Panc1 (cell line): ENCODE results near the gene NFIB.

Source experiments
- POLR2AphosphoS5 ChIP-seq: IDR thresholded peaks from 2 replicates; pipeline ENCODE4 v1.6.1; 2012; ENCODE audit warnings: mild to moderate bottlenecking, low read depth, low read length, moderate library complexity
- TCF7L2 ChIP-seq: IDR thresholded peaks from 2 replicates; pipeline ENCODE4 v1.6.1; 2011; ENCODE audit warnings: mild to moderate bottlenecking, low read depth, low read length, inconsistent platforms
- TF ChIP-seq, protein P1 (sequence below), 2 experiments: IDR thresholded peaks; 2 replicates each; pipeline ENCODE4 v1.6.1; 2011 to 2012; ENCODE audit warnings: low read depth in 2 of 2, control low read depth in 1 of 2, low read length in 1 of 2, mild to moderate bottlenecking in 1 of 2, moderate library complexity in 1 of 2; ENCODE audit not compliant: insufficient read depth in 1 of 2
- TF ChIP-seq, protein P2 (sequence below): fragments of 450-650 bp; IDR thresholded peaks from 2 replicates; pipeline ENCODE4 v1.5.1; 2017; ENCODE audit warnings: mild to moderate bottlenecking

DNA sequence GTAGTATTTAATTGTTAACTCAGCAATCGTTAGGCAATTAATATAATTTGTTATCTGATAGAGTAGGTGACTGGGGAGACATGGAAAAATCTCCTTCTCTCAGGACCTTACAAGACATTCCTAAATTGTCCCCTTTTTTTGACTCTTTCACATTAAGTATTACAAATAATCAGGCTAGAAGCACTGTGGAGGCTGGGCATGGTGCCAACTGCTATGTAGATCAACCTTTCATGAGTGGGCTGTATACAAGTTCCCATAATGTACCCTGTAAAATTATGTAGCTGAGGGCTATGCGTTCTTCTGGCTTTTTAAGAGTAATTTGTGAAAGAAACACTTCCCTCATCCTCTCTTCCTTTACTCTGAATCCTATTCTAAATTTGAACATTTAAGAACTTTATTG, 140.2 kb downstream of the NFIB start:
- no peak for TF ChIP-seq TCF7L2
- TF ChIP-seq POLR2AphosphoS5: no peak
- TF ChIP-seq, protein P1, sequence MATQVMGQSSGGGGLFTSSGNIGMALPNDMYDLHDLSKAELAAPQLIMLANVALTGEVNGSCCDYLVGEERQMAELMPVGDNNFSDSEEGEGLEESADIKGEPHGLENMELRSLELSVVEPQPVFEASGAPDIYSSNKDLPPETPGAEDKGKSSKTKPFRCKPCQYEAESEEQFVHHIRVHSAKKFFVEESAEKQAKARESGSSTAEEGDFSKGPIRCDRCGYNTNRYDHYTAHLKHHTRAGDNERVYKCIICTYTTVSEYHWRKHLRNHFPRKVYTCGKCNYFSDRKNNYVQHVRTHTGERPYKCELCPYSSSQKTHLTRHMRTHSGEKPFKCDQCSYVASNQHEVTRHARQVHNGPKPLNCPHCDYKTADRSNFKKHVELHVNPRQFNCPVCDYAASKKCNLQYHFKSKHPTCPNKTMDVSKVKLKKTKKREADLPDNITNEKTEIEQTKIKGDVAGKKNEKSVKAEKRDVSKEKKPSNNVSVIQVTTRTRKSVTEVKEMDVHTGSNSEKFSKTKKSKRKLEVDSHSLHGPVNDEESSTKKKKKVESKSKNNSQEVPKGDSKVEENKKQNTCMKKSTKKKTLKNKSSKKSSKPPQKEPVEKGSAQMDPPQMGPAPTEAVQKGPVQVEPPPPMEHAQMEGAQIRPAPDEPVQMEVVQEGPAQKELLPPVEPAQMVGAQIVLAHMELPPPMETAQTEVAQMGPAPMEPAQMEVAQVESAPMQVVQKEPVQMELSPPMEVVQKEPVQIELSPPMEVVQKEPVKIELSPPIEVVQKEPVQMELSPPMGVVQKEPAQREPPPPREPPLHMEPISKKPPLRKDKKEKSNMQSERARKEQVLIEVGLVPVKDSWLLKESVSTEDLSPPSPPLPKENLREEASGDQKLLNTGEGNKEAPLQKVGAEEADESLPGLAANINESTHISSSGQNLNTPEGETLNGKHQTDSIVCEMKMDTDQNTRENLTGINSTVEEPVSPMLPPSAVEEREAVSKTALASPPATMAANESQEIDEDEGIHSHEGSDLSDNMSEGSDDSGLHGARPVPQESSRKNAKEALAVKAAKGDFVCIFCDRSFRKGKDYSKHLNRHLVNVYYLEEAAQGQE (IDR thresholded peaks at IDR 0.05; ENCODE audit: insufficient read depth in 1 of 2, low read depth in 2 of 2, low read length in 1 of 2): no peak
- TF ChIP-seq, protein P2, sequence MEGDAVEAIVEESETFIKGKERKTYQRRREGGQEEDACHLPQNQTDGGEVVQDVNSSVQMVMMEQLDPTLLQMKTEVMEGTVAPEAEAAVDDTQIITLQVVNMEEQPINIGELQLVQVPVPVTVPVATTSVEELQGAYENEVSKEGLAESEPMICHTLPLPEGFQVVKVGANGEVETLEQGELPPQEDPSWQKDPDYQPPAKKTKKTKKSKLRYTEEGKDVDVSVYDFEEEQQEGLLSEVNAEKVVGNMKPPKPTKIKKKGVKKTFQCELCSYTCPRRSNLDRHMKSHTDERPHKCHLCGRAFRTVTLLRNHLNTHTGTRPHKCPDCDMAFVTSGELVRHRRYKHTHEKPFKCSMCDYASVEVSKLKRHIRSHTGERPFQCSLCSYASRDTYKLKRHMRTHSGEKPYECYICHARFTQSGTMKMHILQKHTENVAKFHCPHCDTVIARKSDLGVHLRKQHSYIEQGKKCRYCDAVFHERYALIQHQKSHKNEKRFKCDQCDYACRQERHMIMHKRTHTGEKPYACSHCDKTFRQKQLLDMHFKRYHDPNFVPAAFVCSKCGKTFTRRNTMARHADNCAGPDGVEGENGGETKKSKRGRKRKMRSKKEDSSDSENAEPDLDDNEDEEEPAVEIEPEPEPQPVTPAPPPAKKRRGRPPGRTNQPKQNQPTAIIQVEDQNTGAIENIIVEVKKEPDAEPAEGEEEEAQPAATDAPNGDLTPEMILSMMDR: no peak
